ENCODE measurements around the gene PGS1. TPM values are rescaled to one million over a fixed set of nuclear protein-coding genes. Genes with fewer than 3 reads are reported as not detected.

The PGS1 gene
- total RNA-seq, 1 experiment from 2014 or later, result 57.8 TPM

DNA sequence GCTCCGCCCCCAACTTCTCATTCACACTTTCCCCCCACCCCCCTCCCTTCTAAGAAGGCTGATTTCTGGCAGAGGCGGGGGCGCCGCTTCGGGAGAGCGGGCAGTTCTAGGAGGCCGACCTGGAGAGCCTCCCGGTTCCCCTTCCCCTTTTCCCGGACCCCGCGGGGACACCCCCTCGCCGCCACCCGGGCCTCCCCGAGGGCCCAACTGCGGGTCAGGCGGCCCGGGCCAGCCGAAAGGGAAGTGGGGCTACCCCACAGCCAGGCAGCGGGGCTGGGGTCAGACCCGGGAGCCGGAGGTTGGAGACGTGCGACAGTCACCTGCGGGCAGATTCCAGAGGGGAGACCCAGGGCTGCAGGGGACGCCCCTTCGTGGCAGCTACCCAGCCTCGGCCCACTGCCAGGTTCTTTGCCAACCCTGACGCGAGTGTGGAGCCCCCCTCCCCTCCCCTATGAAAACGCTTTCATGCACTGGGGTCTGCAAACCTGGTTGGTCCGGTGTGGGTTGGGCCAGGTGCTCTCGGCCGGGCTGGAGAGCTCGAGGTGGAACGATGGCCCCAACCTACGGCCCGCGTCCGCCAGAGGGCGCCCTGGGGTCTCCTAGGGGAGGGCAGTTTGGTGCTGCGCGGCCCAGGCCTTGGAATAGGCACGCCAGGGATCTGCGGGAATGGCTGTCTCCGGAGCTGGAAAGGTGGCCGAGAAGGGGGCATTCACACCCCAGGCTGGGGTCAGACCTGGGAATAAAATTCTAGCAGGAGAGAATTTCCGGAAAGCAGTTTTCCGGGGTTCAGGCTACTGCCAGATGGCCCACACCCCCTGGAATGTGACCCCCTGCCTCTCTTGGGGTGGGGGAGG lies 17.9 kb upstream of the PGS1 start:
- in situ Hi-C loops (cut with HindIII; ENCODE audit: low pct_unique_long_range_greater_than_20kb, low sequenced_read_pairs), result no loop called here
- DNase-seq (ENCODE audit: low read depth), result peak; percentile 91

DNA sequence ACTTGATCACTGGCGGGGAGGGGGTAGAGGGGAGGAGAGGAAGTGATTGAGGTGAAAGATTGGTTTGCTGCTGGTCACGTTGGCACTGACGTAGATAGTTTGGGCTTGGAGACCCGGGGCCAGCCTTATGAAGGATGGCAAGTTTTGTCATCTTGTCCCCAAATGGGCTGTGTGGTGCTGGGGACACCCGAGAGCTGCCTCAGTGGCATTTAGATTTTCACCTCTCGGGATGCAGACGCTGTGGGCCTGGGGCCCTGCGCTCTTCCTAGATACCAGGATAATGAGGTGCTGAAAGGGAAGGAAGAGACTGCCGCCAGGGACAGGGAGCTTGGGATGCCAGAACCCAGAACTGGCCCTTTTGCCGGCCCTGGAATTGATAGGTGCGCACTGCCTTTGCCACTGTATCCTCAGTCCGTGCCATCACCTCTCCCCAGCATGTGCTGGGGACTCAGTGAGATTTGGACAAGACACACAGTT lies 17.2 kb upstream of the PGS1 start:
- in situ Hi-C loops (cut with HindIII; ENCODE audit: low pct_unique_long_range_greater_than_20kb, low sequenced_read_pairs), result no loop called here
- no peak for DNase-seq (ENCODE audit: low read depth)

DNA sequence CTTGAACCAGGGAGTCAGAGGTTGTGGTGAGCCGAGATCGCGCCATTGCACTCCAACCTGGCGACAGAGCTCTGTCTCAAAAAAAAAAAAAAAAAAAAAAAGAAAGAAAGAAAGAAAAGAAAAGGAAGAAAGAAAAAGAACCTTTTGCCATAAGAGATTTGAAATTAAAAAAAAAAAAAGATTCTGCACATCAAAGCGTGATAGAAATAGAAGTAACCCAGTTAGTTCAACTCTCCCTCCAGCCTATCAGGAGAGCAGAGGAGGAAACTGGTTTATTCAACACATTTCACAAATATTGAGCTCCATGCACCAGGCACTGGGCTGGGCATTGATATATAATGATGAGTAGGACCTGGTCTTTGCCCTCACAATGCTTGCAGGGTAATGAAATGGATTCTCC lies 16.2 kb upstream of the PGS1 start:
- DNase-seq (ENCODE audit: low read depth), result no peak
- in situ Hi-C loops (cut with HindIII; ENCODE audit: low pct_unique_long_range_greater_than_20kb, low sequenced_read_pairs), result no loop called here

DNA sequence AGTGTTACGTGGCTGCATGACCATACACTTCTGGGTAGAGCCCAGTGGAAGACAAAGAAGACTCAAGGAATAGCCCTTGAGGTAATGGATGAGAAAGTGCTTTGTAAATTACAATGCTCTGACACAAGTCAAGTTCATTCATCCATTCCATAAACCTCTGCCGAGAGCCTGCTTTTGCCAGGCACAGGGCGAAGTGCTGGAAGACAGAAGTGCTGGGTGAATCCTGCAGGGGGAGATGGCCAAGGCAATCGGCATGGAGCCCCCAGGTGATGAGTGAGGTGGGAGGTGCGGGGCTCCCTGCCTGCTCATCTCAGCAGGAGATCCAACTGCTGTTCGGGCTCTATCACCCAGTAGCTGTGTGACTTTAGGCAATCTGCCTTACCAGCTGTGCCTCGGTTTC lies 15.8 kb upstream of the PGS1 start:
- DNase-seq (ENCODE audit: low read depth), result peak; percentile 37

DNA sequence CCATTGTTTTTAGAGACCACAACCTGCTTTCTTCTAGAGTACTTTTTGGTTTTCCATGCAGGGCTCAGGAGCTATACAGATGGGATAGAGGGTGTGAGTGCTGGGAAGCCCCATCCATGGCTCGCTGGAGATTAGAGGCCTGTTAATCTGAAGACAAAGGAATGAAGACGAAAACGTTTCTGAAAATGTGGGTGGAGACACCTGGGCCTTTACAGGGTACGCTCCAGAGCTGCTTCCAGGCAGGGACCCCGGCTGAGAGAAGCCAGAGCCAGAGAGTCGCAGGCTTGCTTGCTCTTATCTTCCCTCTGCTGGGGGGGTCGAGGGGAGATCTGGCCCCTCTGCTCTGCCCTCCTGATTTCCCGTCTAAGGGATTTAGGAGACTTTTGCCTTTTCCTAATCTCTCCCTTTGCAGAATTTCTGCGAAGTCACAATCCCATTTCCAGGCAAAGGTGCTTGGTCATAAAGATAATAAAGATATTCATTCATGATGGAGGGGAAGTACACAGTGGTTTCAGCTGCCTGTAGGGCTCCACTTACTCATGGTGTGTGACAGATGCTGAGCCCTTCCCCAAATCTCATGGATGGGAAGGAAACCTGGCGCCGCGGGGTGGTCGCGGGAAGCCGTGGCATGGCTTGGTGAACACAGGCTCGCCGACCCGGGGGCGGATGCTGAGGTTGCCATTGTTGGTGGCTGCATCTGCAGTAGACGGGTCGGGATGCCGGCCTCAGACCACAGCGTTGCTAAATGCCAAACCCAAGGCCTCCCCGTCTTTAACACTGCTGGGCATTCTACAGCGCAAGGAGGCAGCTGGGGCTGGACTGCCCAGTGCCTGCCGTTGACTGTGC lies 13.8 kb upstream of the PGS1 start:
- peak; percentile 65 for DNase-seq (ENCODE audit: low read depth)
- in situ Hi-C loops (cut with HindIII; ENCODE audit: low pct_unique_long_range_greater_than_20kb, low sequenced_read_pairs), result no loop called here

More for the DNA sequence above, 15.8 kb upstream of the PGS1 start:
- in situ Hi-C loops (cut with HindIII; ENCODE audit: low pct_unique_long_range_greater_than_20kb, low sequenced_read_pairs), result no loop called here

DNA sequence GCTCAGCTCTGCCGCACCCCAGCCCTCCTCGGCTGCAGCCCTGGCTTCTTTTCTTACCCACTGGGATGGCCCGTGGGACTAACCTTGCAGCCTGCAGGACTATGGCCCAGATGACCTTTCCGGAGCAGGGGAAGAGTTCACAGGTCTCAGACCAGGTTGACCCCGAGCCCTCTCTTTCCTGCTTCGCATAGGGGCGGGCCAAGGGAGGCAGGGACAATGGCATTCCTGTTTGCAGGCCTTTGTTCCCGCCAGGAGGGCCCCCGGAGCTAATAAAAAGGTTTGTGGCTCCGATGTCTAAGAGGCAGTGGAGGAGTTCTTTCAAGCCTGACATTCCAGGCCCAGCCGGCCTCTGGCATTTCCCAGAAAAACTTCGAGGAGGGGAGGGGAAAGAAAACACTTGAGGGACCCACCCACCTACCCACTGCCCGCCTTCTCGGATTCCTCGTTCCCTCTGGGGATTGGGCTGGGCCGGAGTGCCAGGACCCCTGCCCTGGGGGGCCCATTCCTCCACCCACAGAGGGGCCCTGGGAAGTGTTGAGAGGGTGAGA lies 12.8 kb upstream of the PGS1 start:
- in situ Hi-C loops (cut with HindIII; ENCODE audit: low pct_unique_long_range_greater_than_20kb, low sequenced_read_pairs), result no loop called here
- DNase-seq (ENCODE audit: low read depth), result peak; percentile 81

DNA sequence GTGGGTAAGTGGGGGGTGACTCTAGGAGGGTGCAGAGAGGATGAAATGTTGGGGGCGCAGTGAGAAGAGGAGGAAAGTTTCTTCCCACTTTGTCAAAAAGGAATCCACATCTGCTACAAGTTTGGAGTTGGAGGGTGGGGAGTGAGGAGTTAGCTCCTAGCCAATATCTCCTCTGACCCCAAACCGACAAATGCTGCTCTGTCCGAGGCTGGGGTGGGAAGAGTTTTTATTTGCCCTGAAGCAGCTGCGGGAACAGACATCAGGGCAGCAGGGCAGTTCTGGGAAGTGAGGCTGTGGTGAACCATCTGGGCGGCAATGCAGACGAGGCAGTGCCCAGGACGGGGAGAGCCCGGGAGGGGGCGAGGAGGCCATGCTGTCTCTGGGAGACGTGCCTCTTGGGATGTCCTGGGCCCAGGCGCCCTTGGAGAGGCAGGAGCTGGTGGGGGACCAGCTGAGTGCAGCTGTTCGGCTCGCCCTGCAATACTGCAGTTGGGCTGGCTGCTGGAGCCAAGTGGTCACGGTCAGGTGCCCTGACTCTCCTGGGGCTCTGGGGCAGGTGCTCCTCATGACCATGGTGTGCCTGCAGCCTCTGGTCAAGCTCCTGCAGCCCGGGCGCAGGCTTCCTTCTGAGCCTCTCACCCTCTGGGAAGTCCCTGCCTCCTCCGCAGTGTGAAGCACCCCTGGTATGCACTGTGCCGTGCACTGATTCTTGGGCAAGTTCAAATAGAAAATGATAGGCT lies 12.2 kb upstream of the PGS1 start:
- no peak for DNase-seq (ENCODE audit: low read depth)
- in situ Hi-C loops (cut with HindIII; ENCODE audit: low pct_unique_long_range_greater_than_20kb, low sequenced_read_pairs), result no loop called here

DNA sequence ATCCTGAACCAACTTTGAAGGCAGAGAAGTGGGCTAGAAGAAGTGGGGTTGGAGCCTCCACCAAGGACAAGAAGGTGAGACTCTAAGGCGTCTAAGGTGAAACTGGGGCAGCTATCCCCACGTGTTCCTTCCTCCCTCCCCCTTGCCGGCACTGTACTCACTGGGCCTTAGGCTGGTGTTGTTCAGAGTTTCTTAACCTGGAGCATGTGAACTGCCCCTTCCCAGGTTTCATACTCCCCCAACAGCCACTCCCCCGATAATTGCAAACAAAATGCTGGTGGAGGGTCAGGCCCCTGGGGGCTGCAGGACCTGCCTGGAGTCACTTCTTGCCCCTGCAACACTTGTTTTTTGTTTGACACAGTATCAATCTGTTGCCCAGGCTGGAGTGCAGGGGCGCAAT lies 11.3 kb upstream of the PGS1 start:
- in situ Hi-C loops (cut with HindIII; ENCODE audit: low pct_unique_long_range_greater_than_20kb, low sequenced_read_pairs), result no loop called here
- no peak for DNase-seq (ENCODE audit: low read depth)

DNA sequence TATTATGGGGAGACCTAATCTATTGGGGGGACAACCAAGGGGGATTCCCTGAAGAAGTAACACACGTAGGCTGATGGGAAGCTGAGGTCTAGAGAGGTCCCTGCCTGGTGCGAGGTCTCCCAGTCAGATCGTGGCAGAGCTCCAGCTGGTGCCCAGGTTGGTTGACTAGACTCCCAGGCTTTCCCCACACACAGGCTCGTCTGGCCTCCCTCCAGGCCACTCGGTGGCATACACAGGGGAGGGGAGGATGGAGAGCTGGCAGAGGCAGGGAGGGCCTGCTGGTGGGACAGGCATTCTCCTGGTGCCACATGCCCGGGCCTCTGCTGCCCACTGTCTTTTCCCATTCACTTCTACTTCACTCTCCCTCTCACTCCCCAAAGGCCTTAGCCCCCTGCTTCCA lies 10.1 kb upstream of the PGS1 start:
- DNase-seq (ENCODE audit: low read depth), result no peak
- in situ Hi-C loops (cut with HindIII; ENCODE audit: low pct_unique_long_range_greater_than_20kb, low sequenced_read_pairs), result no loop called here

DNA sequence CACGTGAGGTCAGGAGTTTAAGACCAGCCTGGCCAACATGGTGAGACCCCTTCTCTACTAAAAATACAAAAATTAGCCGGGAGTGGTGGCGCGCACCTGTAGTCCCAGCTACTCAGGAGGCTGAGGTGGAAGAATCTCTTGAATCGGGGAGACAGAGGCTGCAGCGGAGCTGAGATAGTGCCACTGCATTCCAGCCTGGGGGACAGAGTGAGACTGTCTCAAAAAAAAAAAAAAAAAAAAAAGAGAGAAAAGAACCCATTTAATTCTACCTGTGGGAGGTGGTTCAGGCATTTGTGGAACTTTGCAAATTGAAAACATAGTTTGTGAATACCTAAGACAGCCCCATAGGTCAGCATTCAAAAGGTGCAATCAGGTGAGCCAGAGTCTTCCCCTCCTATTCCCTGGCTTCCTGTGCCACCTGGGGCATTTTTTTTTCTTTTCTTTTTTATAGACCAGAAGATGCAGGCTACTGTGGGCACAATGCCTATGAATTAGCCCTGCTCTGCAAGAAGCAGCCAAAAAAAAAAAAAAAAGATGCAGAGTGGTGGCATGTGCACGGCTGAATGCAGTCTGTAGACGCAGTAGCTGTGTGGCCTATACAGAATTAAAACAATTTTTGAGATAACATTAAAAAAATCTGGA lies 9.5 kb upstream of the PGS1 start:
- DNase-seq (ENCODE audit: low read depth), result no peak
- in situ Hi-C loops (cut with HindIII; ENCODE audit: low pct_unique_long_range_greater_than_20kb, low sequenced_read_pairs), result no loop called here

DNA sequence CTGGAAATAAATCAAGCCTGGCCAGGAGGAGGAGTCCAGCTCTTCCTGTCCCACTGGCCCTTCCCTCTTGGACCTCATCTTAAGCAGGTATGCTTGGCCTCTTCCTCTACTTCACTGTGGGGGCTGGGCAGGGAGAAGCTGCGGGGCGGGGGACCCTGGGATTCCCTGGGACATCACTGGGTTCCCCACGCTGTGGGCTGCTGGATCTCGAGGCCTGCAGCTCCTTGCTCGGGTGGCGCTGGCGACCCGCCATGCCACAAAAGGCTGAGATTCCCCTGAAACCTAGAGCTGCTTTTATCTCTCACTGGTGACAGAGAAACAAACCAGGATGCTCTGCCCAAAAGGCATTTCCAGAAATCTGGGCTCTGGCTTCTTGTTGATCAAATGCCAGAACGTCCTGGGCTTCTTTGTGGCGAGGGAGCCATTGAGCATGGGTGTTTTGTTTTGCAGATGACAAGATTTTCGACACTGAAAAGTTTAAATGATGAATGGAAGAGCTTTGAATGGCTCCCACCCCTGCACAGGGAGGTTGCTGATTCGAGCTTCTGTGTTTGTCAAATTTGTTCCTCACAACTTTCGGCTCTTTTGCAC lies 8.6 kb upstream of the PGS1 start:
- no peak for DNase-seq (ENCODE audit: low read depth)
- in situ Hi-C loops (cut with HindIII; ENCODE audit: low pct_unique_long_range_greater_than_20kb, low sequenced_read_pairs), result no loop called here

DNA sequence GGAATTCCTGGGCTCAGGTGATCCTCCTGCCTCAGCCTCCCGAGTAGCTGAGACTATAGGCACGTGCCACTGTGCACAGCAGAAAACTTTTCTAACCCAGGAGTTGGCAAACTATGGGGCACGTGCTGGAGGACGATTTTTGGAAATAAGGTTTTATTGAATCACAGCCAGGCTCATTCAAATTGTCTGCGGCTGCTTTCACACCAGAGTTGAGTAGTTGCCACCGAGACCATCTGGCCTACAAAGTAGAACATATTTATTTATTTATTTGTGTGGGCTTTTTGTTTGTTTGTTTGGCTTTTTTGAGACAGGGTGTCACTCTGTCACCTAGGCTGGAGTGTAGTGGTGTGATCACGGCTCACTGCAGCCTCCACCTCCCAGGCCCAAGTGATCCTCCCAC lies 7.4 kb upstream of the PGS1 start:
- in situ Hi-C loops (cut with HindIII; ENCODE audit: low pct_unique_long_range_greater_than_20kb, low sequenced_read_pairs), result no loop called here
- DNase-seq (ENCODE audit: low read depth), result no peak

DNA sequence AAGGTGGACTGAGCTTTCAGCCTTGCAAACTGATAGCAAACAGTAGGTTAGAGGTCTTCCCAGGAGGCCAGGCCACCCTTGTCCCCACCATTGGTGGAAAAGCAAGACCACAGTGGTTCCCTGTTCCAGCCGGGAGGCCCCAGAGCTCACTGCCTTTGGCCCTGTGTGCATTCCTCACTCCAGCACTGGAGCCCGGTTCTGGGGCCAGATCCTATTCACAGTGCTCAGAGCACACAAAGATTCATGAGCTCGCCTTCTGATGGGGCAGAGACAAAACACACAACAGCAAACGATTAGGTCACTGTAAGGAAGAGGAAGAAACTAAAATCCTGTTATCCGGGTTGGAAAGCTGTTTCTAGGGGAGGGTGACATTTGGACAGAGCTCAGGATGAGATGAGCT lies 5.6 kb upstream of the PGS1 start:
- no peak for DNase-seq (ENCODE audit: low read depth)
- in situ Hi-C loops (cut with HindIII; ENCODE audit: low pct_unique_long_range_greater_than_20kb, low sequenced_read_pairs), result no loop called here

DNA sequence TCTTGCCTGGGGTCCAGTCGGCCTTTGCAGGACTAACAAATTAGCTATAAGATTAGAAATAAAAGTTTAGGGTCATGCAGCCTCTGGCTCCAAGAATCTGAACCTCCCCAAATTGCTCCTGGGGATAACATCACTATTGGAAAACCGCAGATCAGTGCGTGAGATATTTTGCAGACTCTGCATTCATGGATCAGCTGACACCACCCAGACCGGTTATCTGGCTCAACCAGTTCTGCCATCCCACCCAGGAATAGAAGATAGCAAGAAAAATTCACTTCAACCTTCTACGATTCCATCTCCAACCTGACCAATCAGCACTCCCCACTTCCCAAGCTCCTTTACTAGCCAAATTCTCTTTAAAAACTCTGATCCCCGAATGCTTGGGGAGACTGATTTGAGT lies 4.3 kb upstream of the PGS1 start:
- in situ Hi-C loops (cut with HindIII; ENCODE audit: low pct_unique_long_range_greater_than_20kb, low sequenced_read_pairs), result no loop called here
- DNase-seq (ENCODE audit: low read depth), result no peak

DNA sequence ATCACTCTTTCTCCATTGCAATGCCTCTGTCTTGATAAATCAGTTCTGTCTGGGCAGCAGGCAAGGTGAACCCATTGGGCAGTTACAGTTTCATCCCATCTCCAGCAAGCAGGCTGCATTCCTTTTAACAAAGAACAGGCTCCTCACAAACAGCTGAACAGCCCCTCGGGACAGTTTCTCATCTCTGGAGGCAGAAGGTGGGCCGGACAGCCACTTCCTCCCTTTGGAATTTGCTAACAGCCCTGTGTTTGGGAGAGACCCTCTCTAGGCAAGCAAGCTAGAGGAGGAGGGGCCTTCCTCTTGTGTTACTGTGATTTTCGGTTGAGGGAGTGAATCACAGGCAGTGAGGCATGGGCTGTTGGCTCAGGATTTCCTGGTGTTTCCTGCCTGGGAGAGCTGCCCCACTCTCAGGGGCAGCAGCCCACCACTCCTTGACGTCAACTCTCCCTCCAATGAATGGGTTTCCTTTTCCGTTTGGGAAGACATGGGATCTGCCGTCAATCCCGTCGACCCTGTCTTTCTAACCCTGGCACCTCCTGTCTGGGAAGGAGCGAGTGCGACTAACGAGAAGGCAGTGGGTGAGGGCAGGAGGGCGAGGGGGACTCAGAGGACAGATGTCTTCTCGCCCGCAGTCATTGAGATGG lies 3.7 kb upstream of the PGS1 start:
- in situ Hi-C loops (cut with HindIII; ENCODE audit: low pct_unique_long_range_greater_than_20kb, low sequenced_read_pairs), result no loop called here
- DNase-seq (ENCODE audit: low read depth), result peak; percentile 73

DNA sequence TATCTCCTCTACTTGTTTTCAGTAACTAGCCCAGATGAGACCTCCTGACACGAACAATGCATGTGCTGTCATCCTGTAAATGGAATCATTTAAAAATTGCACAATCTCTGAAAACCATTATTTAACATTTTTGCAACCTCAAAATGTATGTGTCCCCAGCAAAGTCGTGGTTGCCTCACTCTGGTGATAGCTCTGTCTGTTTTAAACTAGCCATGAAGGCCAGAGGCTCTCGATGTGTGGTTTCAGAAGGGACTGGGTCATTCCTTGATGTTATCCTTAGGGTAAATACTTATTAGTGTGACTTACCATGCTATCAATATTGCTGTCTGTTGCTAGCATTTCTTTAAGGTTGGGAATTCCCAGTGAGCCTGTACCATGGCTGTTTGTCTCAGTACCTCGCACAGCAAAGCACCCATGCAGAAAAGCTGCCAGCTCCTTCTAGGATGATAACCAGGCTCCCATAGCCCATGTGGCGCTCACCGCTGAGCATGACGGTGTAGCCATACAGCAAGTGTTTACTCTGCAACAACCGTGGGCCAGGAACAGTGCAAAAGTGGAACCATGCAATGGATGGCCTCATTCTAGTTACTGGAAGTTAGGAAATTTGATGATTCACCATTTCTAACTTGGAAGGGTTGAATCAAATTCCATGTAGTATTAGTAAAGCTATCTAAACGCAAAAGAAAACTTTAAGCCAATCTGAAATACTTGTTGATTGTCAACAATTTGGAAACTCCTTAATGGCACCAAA lies 2.9 kb upstream of the PGS1 start:
- peak; percentile 88 for DNase-seq (ENCODE audit: low read depth)
- in situ Hi-C loops (cut with HindIII; ENCODE audit: low pct_unique_long_range_greater_than_20kb, low sequenced_read_pairs), result no loop called here

DNA sequence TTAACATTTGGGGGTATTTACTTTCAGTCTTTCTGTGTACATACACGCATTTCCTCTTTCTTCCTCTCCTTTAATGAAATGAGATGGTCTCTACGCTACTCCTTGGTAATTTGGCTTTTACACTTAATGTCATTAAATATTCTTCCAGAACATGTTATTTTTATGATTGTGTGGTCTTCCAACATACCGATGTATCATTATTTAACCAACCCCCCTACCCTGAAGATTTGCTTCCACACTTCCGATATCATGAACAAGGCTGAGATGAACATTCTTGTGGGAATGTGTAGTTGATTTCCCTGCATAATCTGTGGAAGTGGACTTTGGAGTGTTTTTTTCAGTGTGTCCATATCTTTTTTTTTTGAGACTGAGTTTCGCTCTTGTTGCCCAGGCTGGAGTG lies 2.3 kb upstream of the PGS1 start:
- in situ Hi-C loops (cut with HindIII; ENCODE audit: low pct_unique_long_range_greater_than_20kb, low sequenced_read_pairs), result no loop called here
- no peak for DNase-seq (ENCODE audit: low read depth)

Measured in Caki2 (cell line).